NT2/D1 (cell line): ENCODE results near the gene KLHL26.
A peak's percentile ranks its signal among the peaks of the same experiment; 100 is the strongest.

Experiments used
- DNase-seq: peaks from one replicate; pipeline ENCODE4 v3.0.0-alpha.2; 2011; ENCODE audit warnings: low read depth, low spot score
- H3K27me3 ChIP-seq: 2 replicates; pipeline ENCODE4 v1.6.0; 2011; ENCODE audit warnings: mild to moderate bottlenecking; ENCODE audit not compliant: insufficient read length, insufficient read depth
- H3K36me3 ChIP-seq: 2 replicates; pipeline ENCODE4 v1.6.1; 2011; ENCODE audit warnings: mild to moderate bottlenecking, low read length, mixed read lengths; ENCODE audit not compliant: insufficient read depth, insufficient read length
- H3K4me1 ChIP-seq: 2 replicates; pipeline ENCODE4 v1.5.1; 2011; ENCODE audit not compliant: insufficient read depth, insufficient read length
- H3K4me3 ChIP-seq: 2 replicates; pipeline ENCODE4 v1.5.1; 2011; ENCODE audit warnings: low read depth; ENCODE audit not compliant: insufficient read length
- H3K9ac ChIP-seq: 2 replicates; pipeline ENCODE4 v1.6.0; 2011; ENCODE audit warnings: low read depth; ENCODE audit not compliant: insufficient read length
- H3K9me3 ChIP-seq: 2 replicates; pipeline ENCODE4 v1.5.1; 2011; ENCODE audit warnings: mild to moderate bottlenecking, low read length; ENCODE audit not compliant: insufficient read depth
- SUZ12 ChIP-seq: IDR thresholded peaks from 2 replicates; pipeline ENCODE4 v1.6.1; 2011; ENCODE audit not compliant: insufficient read length, insufficient read depth; ENCODE audit errors: extremely low read depth
- YY1 ChIP-seq: IDR thresholded peaks from 2 replicates; pipeline ENCODE4 v1.6.1; 2011; ENCODE audit not compliant: insufficient read length, insufficient read depth
- ZNF274 ChIP-seq: IDR thresholded peaks from 2 replicates; pipeline ENCODE4 v1.6.1; 2011; ENCODE audit warnings: mild to moderate bottlenecking, low read depth, low read length

KLHL26 gene

GRCh38 chr19:18636183-18636968 lies 452 bp upstream of the KLHL26 start:
- Histone ChIP-seq H3K4me3 (peak overlapping the region; percentile 27), H3K36me3 (no peaks in the 10 kb centered on the region), H3K4me1 (peaks cover 14% of the 10 kb centered on the region), H3K9me3 (no peaks in the 10 kb centered on the region), H3K27me3 (peaks cover 14% of the 10 kb centered on the region), H3K9ac (peak overlapping the region; percentile 39)
- no peak for TF ChIP-seq SUZ12
- no peak for TF ChIP-seq YY1
- TF ChIP-seq ZNF274 = no peak
- peak; percentile 94 for DNase-seq

DNA sequence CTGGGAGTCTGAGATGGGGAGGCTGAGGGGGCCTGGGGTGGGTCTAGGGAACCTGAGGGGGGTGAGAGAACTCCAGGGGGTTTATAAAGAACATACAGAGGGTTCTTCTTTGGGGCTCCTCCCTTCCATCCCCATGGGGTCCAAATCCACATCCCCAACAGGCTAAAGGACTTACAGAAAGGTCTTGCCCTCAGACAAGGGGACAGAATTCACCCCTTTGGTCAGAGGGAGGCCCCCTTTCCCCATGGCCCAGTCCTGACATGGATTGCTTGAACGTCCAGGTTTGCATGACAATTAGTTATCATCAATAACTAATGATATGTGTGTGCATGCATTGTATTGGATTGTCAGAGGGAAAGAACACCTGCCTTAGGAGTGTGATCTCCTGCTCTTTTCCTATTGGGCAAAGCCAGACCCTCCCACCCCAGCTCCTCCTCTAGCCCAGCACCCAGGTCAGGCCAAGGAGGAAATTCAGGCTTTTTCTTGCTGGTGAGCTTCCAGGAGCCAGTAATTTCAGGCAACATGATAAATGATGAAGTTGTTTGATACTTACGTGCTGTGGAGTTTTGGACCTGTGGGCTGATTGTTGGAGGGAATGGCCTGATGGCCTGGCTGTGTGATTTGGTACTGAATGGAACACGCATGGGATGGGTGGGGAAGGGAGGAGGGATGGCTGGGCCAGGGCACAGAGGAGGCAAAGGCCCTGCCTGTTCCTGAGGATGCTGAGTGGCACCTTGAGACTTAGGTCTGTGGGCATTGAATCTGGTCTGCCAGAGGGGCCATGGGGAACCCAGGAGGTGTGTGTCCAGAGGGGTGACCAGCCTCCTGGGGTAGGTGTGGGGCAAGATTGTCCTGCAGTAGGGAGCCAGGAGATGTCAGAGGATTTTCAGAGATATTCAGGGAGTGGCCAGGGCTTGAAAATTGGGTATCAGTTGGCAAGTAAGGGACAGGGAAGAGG lies 1.1 kb downstream of the KLHL26 start:
- no peak for DNase-seq
- peak overlapping the region; percentile 81 for H3K9ac ChIP-seq
- TF ChIP-seq YY1 (no peak), SUZ12 (no peak)
- H3K27me3 ChIP-seq = peaks cover 14% of the 10 kb centered on the region
- no peaks in the 10 kb centered on the region for H3K9me3 ChIP-seq
- H3K4me3 ChIP-seq = peak overlapping the region; percentile 86
- no peaks in the 10 kb centered on the region for H3K36me3 ChIP-seq
- peaks cover 14% of the 10 kb centered on the region for H3K4me1 ChIP-seq

- DNase-seq = no peak
- Histone ChIP-seq H3K9me3 (no peaks in the 10 kb centered on the region), H3K9ac (no peak overlapping the region), H3K36me3 (no peaks in the 10 kb centered on the region), H3K4me3 (no peak overlapping the region), H3K27me3 (peaks cover 10% of the 10 kb centered on the region), H3K4me1 (peaks cover 9% of the 10 kb centered on the region)
- TF ChIP-seq YY1 (no peak), SUZ12 (no peak), ZNF274 (no peak)
These were observed 2.9 kb downstream of the KLHL26 start for GRCh38 chr19:18639706-18640243.

- DNase-seq = no peak
- H3K9me3 ChIP-seq = no peaks in the 10 kb centered on the region
- no peak for TF ChIP-seq ZNF274
- no peak for TF ChIP-seq YY1
- TF ChIP-seq SUZ12 = no peak
- no peaks in the 10 kb centered on the region for H3K36me3 ChIP-seq
- H3K4me1 ChIP-seq = peaks cover 21% of the 10 kb centered on the region
- peak overlapping the region; percentile 39 for H3K9ac ChIP-seq
- no peak overlapping the region for H3K4me3 ChIP-seq
- H3K27me3 ChIP-seq = no peaks in the 10 kb centered on the region
These were observed 7.6 kb downstream of the KLHL26 start for GRCh38 chr19:18644196-18645034.

- H3K9ac ChIP-seq = peak overlapping the region; percentile 46
- no peak for DNase-seq
- H3K9me3 ChIP-seq = no peaks in the 10 kb centered on the region
- H3K4me1 ChIP-seq = peaks cover 24% of the 10 kb centered on the region
- no peak overlapping the region for H3K4me3 ChIP-seq
- no peaks in the 10 kb centered on the region for H3K36me3 ChIP-seq
- no peaks in the 10 kb centered on the region for H3K27me3 ChIP-seq
- TF ChIP-seq YY1 (no peak), ZNF274 (no peak), SUZ12 (no peak)
These were observed 8.2 kb downstream of the KLHL26 start for GRCh38 chr19:18645035-18645511.

GRCh38 chr19:18646535-18647370 lies 9.9 kb downstream of the KLHL26 start:
- DNase-seq = no peak
- H3K27me3 ChIP-seq = no peaks in the 10 kb centered on the region
- no peaks in the 10 kb centered on the region for H3K9me3 ChIP-seq
- no peak for TF ChIP-seq YY1
- no peak for TF ChIP-seq SUZ12
- no peak for TF ChIP-seq ZNF274
- H3K4me3 ChIP-seq = no peak overlapping the region
- peak overlapping the region; percentile 17 for H3K9ac ChIP-seq
- H3K36me3 ChIP-seq = no peaks in the 10 kb centered on the region
- H3K4me1 ChIP-seq = peaks cover 39% of the 10 kb centered on the region
